ENCODE results near the gene EFL1.

Gene EFL1

DNA sequence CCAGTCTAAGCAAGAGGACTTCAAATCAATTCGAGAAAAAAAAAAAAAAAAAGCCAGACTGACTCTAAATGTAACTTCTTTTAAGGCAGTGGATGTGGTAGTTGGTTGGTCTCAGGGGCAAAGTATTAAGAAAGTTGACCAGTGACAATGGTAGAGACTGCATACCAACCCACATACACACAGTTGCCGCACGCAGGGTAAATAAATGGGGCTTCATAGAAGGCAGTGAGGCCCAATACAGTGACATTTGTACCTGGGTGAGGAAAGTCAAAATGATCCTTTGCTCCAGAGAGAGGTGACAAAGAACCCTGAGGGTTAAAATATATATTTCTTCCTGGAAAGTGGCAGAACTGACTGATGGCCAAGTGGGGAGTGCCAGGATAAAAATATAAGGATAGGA lies 116.0 kb downstream of the EFL1 start:
- FAIRE-seq: no peak

DNA sequence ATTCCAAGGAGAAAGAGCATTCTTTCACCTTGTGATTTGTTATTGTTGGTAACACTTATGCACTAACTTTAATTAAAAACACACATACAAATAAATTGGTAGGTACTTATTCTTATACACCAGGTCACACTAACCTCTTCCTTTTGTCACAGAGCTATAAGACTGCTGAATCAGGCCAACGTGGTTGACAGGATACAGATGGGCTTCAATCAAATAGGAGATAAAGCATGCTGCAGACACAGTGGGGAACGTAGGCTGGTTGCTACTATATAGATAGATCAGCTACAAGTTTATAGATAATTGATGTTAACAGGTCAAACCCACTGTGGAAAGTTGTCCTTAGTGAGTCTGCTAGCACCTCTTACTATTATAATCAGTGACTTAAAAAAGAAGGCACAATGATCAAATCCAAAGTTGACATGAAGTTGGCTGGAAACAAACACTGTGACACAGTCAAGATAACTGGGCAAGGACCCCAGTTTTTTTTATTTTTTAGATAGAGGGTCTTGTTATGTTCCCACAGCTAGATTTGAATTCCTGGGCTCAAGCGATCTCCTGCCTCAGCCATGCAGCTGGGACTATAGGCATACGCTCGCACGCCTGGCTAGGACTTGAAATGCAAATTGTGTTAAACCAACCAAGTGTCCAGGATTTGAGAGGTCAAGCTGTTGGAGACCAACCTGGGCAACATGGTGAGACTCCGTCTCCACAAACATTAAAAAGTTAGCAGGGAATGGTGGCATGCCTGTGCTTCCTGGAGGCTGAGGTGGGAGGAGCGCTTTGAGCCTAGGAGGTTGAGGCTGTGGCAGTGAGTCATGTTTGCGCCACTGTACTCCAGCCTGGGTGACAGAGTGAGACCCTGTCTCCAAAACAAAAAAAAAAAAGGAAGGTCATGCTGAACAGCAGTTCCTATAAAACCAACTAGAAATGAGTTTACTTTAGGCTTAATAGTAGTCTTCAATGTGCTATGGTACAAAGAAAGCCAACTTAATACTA lies 118.8 kb downstream of the EFL1 start:
- no peak for FAIRE-seq

DNA sequence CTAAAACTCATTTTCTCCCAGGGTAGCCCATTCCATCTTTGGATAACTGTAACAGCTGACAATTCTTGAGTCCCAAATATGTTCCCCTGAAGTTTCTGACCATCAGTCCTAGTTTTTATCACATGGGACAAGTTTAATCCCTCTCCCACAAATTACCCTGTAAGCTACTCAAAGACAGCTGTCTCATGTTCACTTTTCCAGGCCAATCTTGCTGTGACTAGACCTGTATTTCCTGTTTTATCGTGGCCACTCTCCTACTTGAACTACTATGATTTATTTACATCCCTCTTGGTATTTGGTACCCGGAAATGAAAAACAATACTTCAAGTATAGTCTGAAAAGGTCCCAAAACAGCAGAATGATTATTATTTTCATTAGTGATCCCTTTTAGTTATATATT lies 121.6 kb downstream of the EFL1 start:
- FAIRE-seq: no peak

DNA sequence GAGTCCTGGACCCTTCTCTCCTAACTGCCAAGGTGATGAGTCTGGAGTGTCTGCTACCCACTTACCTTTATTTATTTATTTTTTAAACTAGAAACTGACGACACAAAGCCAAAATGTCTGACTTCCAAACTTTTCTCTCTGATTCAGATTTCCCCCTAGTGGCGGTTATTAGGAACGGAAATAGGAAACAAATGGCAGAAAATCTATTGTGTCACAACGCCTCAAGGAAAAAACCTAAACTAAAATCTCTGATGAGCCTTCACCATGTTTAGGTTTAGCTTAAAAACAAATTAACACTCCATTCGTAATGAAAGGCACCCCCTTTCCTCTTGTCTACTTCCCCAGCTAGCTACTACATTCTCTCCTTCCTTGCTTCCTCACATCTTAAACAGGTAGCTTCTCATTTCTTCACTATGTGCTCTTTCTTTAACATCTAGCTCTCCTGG lies 122.7 kb downstream of the EFL1 start:
- no peak for FAIRE-seq

DNA sequence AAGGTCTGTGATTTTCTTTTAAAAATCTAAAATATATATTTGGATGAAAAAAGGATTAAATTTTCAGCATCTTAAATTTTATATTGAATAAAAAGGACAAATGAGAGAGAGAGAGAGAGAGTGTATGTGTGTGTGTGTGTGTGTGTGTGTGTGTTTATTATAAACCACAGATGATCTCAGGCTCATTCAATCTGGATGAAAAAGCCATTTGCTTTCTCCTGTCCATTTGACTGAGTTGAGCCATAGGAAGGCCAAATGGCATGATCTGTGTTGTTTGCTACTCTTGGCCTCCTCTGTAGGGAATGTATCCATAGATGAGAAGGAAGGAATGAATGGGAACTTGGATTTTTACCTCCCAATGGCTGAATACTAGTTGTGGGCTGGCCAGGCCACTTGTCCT lies 124.2 kb downstream of the EFL1 start:
- no peak for FAIRE-seq

DNA sequence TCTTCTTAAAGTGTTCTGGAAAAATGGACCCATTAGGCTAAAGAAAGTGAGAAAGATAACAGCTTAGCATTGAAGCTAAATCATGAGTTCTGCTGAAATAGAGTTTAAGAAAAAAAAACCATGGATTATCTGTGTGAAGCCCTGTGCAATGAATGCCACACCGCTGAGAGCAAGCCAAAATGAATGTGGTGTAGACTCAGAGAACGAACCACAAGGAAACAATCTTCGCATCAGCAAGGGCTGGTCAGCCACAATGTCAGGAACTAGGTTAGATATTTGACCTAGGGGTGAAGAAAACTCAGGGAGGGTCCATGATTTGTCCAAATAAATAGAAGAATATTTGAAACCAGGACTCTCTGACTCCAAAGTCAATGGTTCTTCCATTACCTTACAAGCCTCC lies 125.3 kb downstream of the EFL1 start:
- FAIRE-seq: no peak

DNA sequence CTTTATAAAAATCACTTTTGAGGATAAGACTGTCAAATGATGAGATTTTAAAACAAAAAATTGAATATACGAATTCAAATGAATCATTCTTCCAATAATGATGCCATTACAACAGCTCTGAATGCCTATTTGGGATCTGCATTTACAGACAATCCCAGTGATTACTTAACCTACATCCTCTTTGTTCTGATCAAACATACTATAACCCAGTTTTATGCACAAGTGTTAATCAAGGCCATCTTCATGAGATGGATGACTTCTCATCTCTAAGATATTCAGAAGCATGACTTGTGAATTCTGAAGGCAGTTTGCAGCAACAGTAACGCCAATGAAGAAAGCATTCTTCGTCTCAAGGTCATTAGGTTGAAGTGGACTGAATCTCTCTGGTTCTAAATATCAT lies 126.4 kb downstream of the EFL1 start:
- FAIRE-seq: no peak

DNA sequence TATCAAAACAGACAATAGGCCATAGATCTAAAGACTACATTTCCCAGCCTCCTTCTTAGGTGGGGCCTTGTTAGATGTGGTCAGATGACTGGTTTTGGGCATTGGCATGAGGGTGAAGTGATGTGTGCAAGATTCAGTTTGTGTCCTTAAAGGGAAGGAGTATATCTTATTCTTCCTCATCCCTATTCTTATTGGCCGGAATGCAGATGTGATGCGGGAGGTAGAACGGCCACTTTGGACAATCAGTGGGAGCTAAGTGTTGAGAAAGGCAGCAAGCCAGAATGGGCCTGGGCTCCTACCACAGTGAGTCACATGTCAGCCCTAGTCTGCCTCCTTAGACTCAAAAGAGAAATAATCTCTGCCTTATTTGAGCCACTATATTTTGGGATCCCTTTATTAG lies 126.9 kb downstream of the EFL1 start:
- FAIRE-seq: no peak

DNA sequence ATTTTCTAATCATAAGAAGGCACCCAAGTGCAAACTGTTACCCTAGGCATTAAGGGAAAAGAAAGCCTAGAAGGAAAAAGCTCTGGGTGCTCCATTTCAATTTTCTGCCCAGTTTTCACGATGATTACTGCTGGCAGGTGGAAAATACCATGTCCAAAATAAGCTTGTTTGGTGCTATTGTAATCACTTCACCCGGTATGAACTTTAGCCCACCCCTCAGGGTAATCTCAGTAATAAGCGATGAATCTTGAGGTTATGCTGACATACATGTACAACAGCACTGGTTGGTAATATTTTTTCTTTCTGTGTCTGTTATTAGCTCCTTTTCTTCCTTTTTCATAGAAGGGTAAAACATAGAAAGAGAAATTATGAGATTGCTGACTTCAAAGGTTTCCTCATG lies 128.1 kb downstream of the EFL1 start:
- no peak for FAIRE-seq

DNA sequence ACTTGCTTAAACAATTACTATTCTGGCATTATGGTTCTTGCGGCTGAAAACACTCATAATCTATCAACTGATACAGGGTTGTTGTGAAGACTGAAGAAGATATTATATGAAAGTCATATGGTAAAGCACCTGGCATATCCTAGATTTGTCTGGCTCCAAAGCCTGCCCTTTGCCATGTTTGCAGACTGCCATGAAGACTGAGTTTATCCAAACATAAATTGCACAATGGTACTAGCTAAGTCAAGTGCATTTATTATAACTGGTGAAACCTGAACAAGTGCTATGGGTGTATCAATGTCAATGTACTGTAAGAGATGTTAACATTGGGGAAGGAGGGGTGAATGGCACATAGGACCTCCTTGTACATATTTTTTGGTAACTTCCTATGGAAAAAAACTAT lies 129.3 kb downstream of the EFL1 start:
- no peak for FAIRE-seq

DNA sequence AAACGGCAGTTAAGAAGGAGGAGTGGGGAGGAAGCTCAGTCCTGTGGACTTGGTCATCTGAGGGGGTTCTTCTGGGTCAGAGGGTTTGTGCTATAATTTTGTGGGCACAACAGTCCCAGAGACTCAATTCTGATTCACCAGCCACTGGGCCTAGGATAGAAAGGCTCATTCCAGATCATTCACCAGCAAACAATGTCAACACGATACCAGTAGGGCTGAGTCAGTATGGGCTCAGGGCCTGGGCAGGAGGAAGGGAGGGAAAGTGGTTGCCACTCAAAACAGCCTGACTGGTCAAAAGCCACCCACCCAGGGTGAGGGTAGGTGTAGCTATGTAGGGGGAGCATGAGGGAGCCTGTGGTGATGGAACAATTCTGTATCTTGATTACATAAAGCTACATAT lies 129.8 kb downstream of the EFL1 start:
- no peak for FAIRE-seq

DNA sequence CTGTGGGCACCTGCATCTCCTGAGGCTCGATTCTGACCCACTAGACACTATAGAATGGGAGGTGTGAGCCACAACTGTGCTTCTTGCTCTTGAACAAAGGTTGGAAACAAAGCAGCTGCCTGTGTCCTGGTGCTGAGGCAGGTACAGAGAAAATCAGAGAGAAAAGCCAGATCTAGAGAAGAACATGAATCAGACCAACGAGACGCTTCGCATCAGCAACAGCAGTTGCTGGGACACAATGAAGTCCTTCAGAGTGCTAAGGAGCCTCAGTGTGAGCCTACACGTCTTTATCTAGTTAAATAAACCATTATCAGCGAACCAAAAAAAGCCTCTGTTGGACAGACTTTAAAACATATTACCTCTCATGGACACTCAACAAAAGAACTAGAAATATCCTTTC lies 130.4 kb downstream of the EFL1 start:
- no peak for FAIRE-seq

DNA sequence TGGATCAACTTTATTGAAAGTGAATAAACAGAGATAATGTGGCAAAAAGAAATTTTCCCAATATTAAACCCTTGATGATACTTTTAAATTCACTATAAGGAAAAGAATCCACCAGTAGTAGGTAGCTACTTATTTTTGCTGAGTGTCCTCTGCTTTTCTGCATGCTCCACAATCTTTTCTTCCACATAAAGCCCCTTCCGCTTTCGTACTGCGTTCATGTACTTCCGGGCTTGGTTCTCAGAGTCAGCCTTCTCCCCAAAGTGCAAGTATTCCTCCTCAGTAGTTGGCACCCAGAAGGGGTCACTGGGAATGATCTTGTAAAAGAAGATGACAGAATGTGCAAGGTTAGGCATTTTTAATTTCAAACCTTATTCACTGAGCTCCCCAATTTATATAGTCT lies 132.3 kb downstream of the EFL1 start:
- no peak for FAIRE-seq

DNA sequence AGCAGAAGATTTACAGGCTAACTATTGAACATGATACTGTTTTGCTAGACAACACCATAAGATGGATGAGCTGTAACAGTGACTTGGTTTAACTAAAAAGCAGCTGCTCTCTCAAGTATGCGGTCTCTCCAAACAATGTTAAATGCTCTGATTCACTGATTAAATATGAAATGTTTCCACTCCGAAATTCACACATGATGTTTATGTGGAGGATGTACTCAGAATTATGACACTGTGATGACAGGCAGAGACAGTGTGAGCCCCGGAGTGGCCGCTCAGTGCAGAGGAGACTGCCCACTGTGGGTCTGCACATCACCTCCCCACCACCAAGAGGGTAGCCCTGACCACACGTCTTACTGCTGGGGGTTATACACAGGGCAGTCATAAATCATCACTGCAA lies 132.8 kb downstream of the EFL1 start:
- no peak for FAIRE-seq

DNA sequence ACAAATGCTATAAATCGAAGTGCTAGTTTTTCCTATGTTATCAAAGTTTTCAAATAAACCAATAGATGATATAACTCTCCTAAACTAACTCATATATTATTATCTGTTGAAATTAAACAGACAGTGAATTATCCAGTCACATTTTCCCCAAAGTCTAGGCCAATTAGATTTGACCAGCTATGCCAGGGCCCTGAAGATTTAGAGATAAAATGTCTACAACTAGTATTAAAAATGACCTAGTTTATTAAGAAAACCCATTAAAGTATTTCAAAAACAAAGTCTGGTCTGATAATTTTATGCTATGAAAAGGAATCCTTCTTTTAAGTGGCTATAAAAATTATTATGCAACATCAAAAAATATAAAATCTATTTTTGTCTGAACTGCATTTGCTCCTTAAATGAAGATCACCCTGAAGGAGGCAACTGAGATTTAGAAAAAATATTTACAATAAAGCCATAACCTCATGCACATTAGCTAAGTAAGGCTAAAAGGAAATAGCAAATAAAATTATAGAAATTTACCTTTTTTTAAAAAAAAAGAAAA lies 133.3 kb downstream of the EFL1 start:
- no peak for FAIRE-seq

DNA sequence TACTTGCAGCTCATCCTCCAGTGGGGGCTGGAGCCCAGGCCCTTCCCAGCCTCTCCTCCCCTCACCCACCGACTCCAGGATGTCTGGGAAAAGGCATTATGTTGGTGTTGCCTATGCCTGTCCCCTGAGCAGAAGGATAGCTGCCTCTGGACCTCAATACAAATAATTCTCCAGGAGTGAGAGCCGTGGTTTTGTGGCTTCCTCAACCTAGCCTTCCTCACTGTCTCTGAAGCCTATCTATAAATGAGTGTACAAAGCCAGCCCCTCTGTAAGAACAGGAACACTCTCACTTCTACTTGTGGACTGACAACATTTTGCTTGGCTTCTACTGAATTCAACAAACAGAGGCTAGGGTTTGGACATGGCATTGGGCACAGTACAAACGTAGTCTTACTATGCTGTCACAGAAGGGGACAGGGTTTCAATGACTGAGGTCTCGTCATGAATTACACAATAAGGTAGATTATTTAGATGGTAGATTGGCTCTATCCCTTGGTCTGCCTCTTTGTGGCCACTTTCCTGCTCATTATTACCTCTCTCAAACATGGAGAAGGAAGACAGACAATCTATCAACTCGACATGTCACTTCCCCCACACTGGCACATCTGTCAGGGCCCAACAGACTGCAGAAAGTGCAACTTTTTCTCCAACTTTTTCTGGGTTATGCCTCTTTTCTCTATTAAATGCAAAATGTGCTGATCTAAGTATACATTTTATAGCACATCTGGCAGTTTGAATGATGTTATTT lies 134.0 kb downstream of the EFL1 start:
- no peak for FAIRE-seq

DNA sequence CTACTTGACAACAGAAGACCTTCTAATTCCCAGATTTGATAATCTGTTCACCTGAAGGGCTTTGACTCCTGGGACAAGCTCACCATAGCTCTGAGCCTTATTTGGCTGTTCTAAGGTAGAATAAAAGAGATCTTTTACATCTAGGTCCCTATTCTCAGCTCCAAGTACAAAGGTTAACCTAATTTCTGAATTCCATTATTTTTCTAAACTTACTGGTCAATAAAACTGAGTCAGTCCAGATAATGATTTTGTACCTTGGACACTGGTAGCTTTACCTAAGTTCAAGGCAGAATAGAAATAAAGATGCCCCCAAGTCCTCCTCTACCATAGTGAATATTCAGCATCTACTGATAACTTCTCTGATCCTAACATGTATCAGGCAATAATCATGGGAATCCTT lies 135.0 kb downstream of the EFL1 start:
- FAIRE-seq: no peak

DNA sequence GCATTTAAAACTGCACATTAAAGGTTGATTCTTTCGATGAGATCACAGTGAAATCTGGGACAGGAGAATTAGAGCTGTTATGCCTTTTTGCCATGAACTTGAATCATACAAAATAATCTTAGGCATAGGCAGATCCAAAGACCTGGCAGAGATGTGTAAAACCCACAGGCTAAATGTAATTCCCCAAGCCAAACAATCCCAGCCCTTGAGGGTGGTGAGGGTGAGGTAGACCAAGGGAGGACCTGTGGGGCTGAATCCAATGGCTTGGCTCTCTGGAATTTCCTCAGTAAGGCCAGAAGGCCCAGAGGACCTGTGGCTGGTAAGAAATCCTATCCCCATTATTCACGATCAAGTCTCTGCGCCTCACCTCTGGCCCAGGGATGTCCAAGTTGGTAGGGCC lies 136.2 kb downstream of the EFL1 start:
- no peak for FAIRE-seq

DNA sequence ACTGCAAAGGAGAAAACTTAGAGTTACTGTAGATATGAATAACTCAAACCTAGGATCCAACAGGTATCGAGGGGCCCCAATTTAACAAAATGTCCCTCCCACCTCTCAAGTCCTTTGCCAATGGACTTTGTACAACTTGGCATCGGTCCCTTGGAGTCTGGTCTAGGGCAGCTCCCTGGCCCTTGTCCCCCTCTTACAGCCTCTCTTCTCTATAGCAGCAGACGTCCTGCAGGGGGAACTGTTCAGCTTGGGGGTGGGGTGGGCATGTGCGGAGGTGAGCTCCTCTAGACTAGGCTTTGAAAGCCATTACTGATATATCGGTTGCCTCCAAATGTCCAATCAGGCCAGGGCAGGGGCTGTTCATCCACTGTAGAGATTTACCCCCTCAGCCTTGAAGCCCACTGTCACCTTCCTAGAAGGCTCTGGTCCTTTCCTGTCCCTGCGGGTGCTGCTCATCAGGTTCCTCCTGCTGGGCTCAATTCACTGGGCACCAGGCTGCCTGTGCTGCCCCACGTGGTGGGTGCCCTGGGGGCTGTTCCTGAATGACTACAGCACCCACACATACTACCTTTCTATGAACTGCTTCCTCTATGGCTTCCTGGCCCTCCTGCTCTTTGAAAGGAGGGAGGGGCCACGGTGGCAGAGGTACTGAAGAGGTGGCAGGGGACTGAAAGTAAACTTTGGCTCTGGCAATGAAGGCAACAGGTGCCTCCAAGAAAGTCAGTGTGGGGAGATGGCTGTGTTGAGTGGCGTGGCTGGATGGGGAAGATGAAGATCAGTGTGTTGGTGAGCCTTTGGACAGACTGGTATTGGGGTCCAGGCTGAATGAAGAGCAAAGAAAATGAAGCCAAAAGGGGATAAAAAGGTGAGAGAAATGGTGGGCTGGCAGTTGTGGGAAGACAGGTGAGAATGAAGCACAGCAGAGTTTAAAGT lies 137.9 kb downstream of the EFL1 start:
- no peak for FAIRE-seq

DNA sequence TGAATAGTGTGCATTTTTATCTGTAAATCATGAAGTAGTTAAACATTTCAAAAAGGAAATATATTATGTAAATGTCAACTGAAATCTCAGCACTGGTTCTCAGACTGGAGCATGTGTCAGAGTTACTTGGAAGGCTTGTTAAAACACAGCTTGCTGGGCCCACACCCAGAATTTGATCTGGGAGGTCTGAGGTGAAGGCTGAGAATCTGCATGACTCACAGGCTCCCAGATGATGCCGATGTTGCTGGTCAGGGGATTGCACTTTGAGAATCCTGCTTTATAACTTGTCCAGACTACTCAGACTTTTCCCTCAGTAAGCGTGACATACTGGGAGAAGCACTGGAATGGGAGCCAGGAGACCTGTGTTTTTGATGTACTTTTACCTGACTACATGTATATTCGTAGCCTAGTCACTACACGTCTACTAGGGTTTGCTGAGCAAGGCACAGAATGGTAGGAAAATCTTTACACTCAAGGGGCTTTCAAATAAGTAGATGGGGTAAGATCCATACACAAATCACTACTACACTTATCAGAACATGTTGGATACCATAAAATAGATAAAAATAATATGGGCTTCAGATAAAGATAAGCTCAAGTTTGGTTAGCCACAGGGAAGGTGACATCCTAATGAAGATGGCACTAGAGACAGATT lies 139.7 kb downstream of the EFL1 start:
- FAIRE-seq: no peak

DNA sequence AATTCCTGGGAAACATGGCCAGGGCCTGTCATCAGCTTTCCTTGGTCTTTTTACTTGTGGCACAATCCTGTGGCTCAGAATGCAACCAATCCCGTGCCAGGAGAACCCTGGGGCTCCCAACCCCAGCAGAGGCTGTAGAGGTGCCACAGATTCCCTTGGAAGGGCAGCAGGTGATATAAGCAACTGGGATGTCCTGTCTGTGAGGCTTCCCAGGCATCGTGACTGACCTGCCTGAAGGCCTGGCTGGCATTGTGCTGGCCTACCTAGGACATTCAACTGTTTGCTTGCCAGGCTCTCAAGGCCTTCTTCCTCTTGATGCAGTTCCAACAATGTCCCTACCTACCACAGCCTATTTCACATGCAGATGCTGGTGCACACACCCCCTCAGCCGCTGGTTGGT lies 144.5 kb downstream of the EFL1 start:
- no peak for FAIRE-seq

DNA sequence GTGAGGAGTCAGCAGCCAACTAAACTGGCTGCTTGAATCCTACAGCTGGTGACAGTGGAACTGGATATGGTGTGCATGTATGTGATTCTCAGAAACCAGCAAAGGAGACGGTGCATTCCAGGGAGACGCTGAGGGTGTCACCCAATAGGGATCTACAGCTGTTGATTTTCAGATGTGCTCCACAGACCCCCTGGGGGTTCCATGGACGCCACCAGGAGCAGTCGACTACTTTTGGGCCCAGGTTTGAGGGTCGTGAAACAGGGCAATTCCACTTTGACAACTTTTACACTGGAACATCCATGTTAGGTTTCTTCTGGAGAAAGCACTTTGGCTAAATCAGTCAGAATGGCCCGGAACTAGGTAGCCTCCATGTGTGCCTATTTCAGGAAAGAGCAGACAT lies 145.2 kb downstream of the EFL1 start:
- no peak for FAIRE-seq

Data from colon (tissue), 2 donors.